ENCODE results near the gene TMEM239. TPM values are rescaled to one million over a fixed set of nuclear protein-coding genes. Genes with fewer than 3 reads are reported as not detected.

The TMEM239 gene
- total and polyA plus RNA-seq, 4 donors, result not detected

- 73% methylated on average over 6 of the region's 6 CpGs for WGBS
- Histone ChIP-seq H3K4me3 (ENCODE audit: low read depth in 1 of 3, low read length in 3 of 3) (no peak overlapping the region), H3K4me1 (ENCODE audit: control insufficient read depth in 4 of 4, insufficient read depth in 4 of 4, low read length in 3 of 4) (peaks cover 0 to 8% (median 4%) of the 10 kb centered on the region in 4 donors), H3K36me3 (ENCODE audit: control insufficient read depth in 4 of 4, insufficient read depth in 3 of 4, low read depth in 1 of 4, low read length in 3 of 4) (peaks cover 0 to 2% (median 0%) of the 10 kb centered on the region in 4 donors), H3K9ac (ENCODE audit: low read depth in 1 of 2, low read length in 2 of 2) (no peak overlapping the region), H3K27ac (ENCODE audit: low read depth in 1 of 2, low read length in 2 of 2) (no peak overlapping the region), H3K9me3 (ENCODE audit: control insufficient read depth in 4 of 4, low read length in 3 of 4) (peaks cover 3 to 9% (median 4%) of the 10 kb centered on the region in 4 donors), H3K27me3 (ENCODE audit: control insufficient read depth in 4 of 4, insufficient read depth in 4 of 4, low read length in 3 of 4) (peaks cover 4 to 13% (median 8%) of the 10 kb centered on the region in 4 donors)
- no peak for TF ChIP-seq RXRA (IDR thresholded peaks at IDR 0.05)
- no peak for DNase-seq (ENCODE audit: low spot score)
These were observed 17.4 kb upstream of the TMEM239 start for GRCh38 chr20:2798814-2799213.

GRCh38 chr20:2799271-2799670, 16.9 kb upstream of the TMEM239 start:
- Histone ChIP-seq H3K36me3 (ENCODE audit: control insufficient read depth in 4 of 4, insufficient read depth in 3 of 4, low read depth in 1 of 4, low read length in 3 of 4) (peaks cover 0 to 2% (median 0%) of the 10 kb centered on the region in 4 donors), H3K4me3 (ENCODE audit: low read depth in 1 of 3, low read length in 3 of 3) (no peak overlapping the region), H3K4me1 (ENCODE audit: control insufficient read depth in 4 of 4, insufficient read depth in 4 of 4, low read length in 3 of 4) (peaks cover 0 to 8% (median 4%) of the 10 kb centered on the region in 4 donors), H3K9ac (ENCODE audit: low read depth in 1 of 2, low read length in 2 of 2) (no peak overlapping the region), H3K27me3 (ENCODE audit: control insufficient read depth in 4 of 4, insufficient read depth in 4 of 4, low read length in 3 of 4) (peaks cover 4 to 18% (median 8%) of the 10 kb centered on the region in 4 donors), H3K9me3 (ENCODE audit: control insufficient read depth in 4 of 4, low read length in 3 of 4) (peaks cover 3 to 9% (median 4%) of the 10 kb centered on the region in 4 donors), H3K27ac (ENCODE audit: low read depth in 1 of 2, low read length in 2 of 2) (no peak overlapping the region)
- WGBS, result 59% methylated on average over 9 of the region's 9 CpGs
- DNase-seq (ENCODE audit: low spot score), result no peak
- TF ChIP-seq JUND (IDR thresholded peaks at IDR 0.05), result no peak
- TF ChIP-seq MAX (IDR thresholded peaks at IDR 0.05), result no peak
- no peak for TF ChIP-seq GABPA (IDR thresholded peaks at IDR 0.05 in 1 of 2, conservative IDR thresholded peaks at IDR 0.05 in 1 of 2)
- TF ChIP-seq, protein P1, sequence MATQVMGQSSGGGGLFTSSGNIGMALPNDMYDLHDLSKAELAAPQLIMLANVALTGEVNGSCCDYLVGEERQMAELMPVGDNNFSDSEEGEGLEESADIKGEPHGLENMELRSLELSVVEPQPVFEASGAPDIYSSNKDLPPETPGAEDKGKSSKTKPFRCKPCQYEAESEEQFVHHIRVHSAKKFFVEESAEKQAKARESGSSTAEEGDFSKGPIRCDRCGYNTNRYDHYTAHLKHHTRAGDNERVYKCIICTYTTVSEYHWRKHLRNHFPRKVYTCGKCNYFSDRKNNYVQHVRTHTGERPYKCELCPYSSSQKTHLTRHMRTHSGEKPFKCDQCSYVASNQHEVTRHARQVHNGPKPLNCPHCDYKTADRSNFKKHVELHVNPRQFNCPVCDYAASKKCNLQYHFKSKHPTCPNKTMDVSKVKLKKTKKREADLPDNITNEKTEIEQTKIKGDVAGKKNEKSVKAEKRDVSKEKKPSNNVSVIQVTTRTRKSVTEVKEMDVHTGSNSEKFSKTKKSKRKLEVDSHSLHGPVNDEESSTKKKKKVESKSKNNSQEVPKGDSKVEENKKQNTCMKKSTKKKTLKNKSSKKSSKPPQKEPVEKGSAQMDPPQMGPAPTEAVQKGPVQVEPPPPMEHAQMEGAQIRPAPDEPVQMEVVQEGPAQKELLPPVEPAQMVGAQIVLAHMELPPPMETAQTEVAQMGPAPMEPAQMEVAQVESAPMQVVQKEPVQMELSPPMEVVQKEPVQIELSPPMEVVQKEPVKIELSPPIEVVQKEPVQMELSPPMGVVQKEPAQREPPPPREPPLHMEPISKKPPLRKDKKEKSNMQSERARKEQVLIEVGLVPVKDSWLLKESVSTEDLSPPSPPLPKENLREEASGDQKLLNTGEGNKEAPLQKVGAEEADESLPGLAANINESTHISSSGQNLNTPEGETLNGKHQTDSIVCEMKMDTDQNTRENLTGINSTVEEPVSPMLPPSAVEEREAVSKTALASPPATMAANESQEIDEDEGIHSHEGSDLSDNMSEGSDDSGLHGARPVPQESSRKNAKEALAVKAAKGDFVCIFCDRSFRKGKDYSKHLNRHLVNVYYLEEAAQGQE (IDR thresholded peaks at IDR 0.05), result no peak
- no peak for TF ChIP-seq HNF4G (IDR thresholded peaks at IDR 0.05)
- no peak for TF ChIP-seq YY1 (IDR thresholded peaks at IDR 0.05)

- Histone ChIP-seq H3K27ac (ENCODE audit: low read depth in 1 of 2, low read length in 2 of 2) (no peak overlapping the region), H3K4me3 (ENCODE audit: low read depth in 1 of 3, low read length in 3 of 3) (peak overlapping the region in 2 of 3 donors; percentile 14 to 36), H3K9ac (ENCODE audit: low read depth in 1 of 2, low read length in 2 of 2) (no peak overlapping the region), H3K4me1 (ENCODE audit: control insufficient read depth in 4 of 4, insufficient read depth in 4 of 4, low read length in 3 of 4) (peaks cover 0 to 8% (median 4%) of the 10 kb centered on the region in 4 donors), H3K36me3 (ENCODE audit: control insufficient read depth in 4 of 4, insufficient read depth in 3 of 4, low read depth in 1 of 4, low read length in 3 of 4) (peaks cover 0 to 2% (median 0%) of the 10 kb centered on the region in 4 donors), H3K9me3 (ENCODE audit: control insufficient read depth in 4 of 4, low read length in 3 of 4) (peaks cover 3 to 9% (median 4%) of the 10 kb centered on the region in 4 donors), H3K27me3 (ENCODE audit: control insufficient read depth in 4 of 4, insufficient read depth in 4 of 4, low read length in 3 of 4) (peaks cover 4 to 14% (median 8%) of the 10 kb centered on the region in 4 donors)
- DNase-seq (ENCODE audit: low spot score), result no peak
- TF ChIP-seq MAX (IDR thresholded peaks at IDR 0.05), result no peak
- TF ChIP-seq HNF4A (conservative IDR thresholded peaks at IDR 0.05), result no peak
- WGBS, result 5% methylated on average over 61 of the region's 61 CpGs
These were observed 16.3 kb upstream of the TMEM239 start for GRCh38 chr20:2799688-2800520.

Data from liver (tissue), 9 donors.